Glomerular visceral epithelial cell (primary cell): ENCODE measurements around the gene UPF3A.
A peak's percentile ranks its signal among the peaks of the same experiment; 100 is the strongest.
"Not testable (repeated sequence)": the region's sequence is repeated elsewhere in the genome, so short reads cannot be mapped to it uniquely, and the experiment has no call there.

Experiments
- DNase-seq: peaks from one replicate; pipeline ENCODE4 v3.0.0-alpha.2; 2016; ENCODE audit errors: extremely low spot score

Gene UPF3A

DNA sequence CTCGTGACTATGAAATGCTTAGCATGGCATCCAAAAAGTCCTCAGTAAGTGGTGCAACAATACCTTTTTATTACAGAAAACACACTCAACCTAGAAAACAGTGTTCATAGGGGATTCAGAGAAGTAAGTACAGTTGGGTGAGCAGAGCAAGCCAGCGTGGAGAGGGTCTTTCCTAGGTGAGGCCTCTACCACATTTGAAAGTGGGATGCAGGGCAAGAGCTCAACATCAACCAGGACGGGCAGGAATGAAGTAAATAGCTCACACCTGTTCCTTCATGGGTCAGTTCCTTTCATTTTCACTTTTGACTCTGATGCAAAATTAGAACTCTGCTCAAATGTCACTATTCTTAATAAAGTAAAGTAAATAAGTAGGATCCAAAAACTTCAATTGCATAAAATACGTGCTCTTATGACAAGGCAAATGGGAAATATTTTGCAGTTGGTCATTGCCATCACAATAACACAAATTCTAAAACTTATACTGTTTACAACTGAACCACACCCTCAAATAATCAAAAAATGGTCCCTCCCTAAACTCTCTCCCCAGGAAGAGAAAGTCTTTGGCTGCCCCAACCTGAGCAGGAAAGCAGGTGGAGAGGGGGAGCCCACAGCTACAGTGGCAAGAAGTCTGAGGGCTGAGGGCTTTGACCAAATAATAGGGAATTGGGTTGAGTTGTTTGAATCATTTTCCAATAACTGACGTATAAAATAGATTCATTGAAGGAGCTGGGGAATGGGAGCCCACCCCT, 53.1 kb downstream of the UPF3A start:
- no peak for DNase-seq

DNA sequence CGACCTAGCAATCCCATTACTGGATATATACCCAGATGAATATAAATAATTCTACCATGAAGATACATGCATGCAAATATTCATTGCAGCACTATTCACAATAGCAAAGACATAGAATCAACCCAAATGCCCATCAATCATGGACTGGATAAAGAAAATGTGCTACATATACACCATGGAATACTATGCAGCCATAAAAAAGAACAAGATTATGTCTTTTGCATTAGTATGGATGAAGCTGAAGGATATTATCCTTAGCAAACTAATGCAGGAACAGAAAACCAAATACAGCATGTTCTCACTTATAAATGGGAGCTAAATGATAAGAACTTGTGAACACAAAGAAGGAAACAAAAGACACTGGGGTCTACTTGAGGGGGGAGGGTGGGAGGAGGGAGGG, 55.1 kb downstream of the UPF3A start:
- not testable (repeated sequence) for DNase-seq

DNA sequence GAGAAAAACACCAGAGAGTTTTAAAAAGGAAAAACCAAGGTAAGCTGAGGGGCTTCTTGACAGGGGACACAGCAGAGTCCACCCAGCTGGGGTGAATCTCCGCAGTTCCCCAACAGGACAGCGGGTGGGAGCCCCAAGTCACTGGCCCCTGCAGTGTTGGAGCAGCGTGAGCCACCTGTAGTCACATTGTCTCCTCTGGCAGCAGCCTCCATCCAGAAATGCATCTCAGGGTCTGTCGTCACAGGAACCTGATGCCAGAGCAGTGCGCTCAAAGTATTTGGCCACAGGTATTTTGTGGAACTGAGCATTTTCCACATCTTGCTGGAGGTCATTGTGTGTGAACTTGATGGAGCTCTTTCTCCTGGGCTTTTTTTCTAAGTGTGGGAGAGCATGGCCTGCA, 57.6 kb downstream of the UPF3A start:
- no peak for DNase-seq

DNA sequence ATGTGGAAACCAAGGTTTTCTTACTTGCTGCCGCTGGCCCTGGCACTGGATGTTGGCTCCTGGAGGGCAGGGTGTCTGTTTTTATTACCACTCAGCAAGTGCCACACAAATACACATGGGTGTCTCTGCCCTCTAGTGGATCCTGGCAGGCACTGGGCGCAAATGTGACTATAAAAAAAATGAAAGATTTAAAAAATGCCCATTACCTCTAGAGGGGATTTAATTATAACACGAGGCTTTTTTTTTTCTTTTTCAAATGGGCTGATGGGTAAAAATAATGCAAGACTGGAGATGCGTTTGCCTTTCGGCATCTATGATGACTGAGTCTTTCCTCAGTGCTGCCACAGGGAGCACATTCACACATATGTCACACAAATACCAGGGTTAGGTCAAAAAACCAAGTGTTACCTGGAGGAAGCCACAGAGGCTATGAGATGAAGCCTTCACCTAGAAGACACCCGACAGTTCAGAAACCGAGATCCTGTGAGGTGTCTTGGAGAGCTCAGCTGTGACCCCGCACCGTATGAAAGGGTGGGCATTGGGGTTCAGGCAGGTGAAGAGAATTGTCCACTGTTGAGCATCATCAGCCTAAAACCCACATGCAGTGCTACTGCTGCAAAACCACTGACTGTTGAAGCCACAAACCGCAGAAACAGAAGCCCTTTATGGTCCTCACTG, 58.6 kb downstream of the UPF3A start:
- peak; percentile 66 for DNase-seq

DNA sequence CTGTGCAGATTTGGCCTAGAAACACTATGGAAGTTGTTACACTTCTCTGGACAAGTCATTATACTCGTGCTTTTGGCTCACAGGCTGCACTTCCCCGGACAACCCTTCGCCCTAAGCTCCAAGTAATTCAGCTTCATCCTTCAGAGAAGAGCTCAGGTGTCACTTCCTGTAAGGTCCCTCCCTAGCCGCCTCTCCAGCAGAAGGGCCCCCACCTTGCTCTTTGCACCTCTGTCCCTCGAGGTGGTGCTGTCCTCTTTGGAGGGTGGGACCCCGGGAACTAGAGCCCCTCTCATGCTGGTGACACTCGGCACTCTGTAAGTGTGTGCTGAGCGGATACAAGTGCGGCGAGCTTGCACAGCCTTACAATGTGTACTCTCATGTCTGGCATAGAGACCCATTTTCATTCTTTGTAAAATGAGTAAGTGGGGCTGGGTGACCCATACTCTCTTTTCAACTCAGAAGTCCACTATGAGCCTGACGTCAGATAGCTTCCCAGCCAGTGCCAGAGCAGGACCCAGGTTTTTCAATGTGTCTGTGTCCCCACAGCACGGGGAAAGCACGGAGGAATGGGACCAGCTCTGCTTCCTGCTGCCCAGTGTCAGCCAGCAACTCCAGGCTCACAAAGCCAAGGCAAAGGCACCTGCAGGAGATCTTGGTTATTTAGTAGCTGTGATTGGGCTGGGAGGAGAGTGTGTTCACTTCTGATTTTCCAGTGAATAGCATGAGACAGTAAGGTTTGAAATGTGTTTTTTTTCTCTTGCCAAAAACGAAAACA, 59.8 kb downstream of the UPF3A start:
- no peak for DNase-seq

DNA sequence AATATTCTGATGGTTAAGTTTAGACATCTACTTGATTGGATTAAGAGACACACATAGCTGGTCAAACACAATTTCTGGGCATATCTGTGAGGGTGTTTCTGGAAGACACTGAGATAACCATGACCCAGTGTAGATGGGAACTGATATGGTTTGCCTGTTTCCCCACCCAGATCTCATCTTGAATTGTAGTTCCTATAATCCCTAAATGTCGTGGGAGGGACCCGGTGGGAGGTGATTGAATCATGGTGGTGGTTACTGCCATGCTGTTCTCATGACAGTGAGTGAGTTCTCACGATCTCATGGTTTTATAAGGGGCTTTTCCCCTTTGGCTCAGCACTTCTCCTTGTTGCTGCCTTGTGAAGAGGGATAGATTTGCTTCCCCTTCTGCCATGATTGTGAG, 65.9 kb downstream of the UPF3A start:
- not testable (repeated sequence) for DNase-seq

DNA sequence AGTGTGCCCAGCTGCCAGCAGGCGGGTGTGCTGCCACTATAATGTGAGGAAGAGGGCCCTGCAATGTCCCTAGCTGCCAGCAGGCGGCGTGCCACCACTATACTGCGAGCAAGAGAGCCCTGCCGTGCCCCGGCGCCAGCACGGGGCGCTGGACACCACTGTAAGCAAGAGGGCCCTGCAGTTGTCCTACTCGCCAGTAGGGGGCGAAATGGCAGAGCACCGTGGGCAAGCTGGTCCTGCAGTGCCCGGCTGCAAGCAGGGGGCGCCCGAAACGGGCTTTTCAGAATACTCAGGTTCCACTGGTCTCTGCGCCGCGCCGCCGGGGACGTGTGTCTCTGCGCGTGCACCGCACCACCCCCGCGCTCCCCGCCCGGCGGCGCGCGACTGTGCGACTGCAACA, 71.4 kb downstream of the UPF3A start:
- DNase-seq: peak; percentile 30

DNA sequence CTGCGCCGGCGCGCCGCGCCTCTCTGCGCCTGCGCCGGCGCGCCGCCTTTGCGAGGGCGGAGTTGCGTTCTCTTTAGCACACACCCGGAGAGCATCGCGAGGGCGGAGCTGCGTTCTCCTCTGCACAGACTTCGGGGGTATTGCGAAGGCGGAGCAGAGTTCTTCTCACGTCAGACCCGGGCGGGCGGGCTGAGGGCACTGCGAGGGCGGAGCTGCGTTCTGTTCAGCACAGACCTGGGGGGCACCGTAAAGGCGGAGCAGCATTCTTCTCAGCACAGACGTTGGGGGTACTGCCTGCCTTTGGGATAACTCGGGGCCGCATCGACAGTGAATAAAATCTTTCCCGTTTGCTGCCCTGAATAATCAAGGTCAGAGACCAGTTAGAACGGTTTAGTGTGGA, 72.0 kb downstream of the UPF3A start:
- not testable (repeated sequence) for DNase-seq
